Activated CD4-positive, alpha-beta memory T cell treated with anti-CD3 and anti-CD28 coated beads for 36 hours (primary cell): ENCODE data around the gene RABEP2. TPM values are rescaled to one million over a fixed set of nuclear protein-coding genes. Genes with fewer than 3 reads are reported as not detected.

Source experiments
- CTCF ChIA-PET: fragments of 350-600 bp; sonication (Branson Sonifier 250); formaldehyde crosslinking; loops from one replicate; lab custom pipeline; 2021; ENCODE audit warnings: antibody characterized with exemption, inconsistent platforms; lab: Charles Lee
- POLR2A ChIA-PET: fragments of 350-600 bp; sonication (Branson Sonifier 250); formaldehyde crosslinking; loops from one replicate; lab custom pipeline; 2021; ENCODE audit warnings: antibody characterized with exemption; lab: Charles Lee
- DNase-seq: peaks from one replicate; pipeline ENCODE4 v3.0.0-alpha.2; 2020
- H3K27ac Mint-ChIP-seq: one replicate; pipeline ENCODE4 v1.8.0; 2021; ENCODE audit warnings: mixed read lengths
- H3K27me3 Mint-ChIP-seq: one replicate; pipeline ENCODE4 v1.8.0; 2021; ENCODE audit warnings: mixed read lengths
- H3K36me3 Mint-ChIP-seq: one replicate; pipeline ENCODE4 v1.8.0; 2021; ENCODE audit warnings: mixed read lengths
- H3K4me1 Mint-ChIP-seq: one replicate; pipeline ENCODE4 v1.8.0; 2021; ENCODE audit warnings: low read depth, mixed read lengths
- H3K4me3 Mint-ChIP-seq: one replicate; pipeline ENCODE4 v1.8.0; 2021; ENCODE audit warnings: mild to moderate bottlenecking, mixed read lengths
- H3K9me3 Mint-ChIP-seq: one replicate; pipeline ENCODE4 v1.8.0; 2021; ENCODE audit warnings: mixed read lengths
- intact Hi-C: fragments of 100-400 bp; cut with micrococcal nuclease; formaldehyde crosslinking; loops from one replicate; pipeline ENCODE4 v1.15.1; 2023
- total RNA-seq, 2 experiments: library from RNA; stranded (reverse); gene quantifications; one replicate each; pipeline ENCODE4 v1.2.3, GENCODE V29; 2021

The RABEP2 gene
- total RNA-seq, 2 experiments from 2014 or later: 11.3 to 12.0 TPM

GRCh38 chr16:28918698-28919097 is 6.3 kb downstream of the RABEP2 start:
- Mint-ChIP-seq H3K4me3 (no peak overlapping the region), H3K36me3 (peaks cover 20% of the 10 kb centered on the region), H3K4me1 (no peaks in the 10 kb centered on the region), H3K27me3 (no peaks in the 10 kb centered on the region), H3K9me3 (no peaks in the 10 kb centered on the region), H3K27ac (no peak overlapping the region)
- POLR2A ChIA-PET: no interaction called here
- DNase-seq: no peak
- intact Hi-C loops: no loop called here
- CTCF ChIA-PET: interaction anchor here (0.5 to 1.5 kb wide), 4 partner anchors 18 to 73 kb away, joined by 3 to 6 read pairs (median 3); partner anchors contain the start of gene TUFM

GRCh38 chr16:28917095-28917494 is 7.9 kb downstream of the RABEP2 start:
- intact Hi-C loops: no loop called here
- Mint-ChIP-seq H3K36me3 (peaks cover 26% of the 10 kb centered on the region), H3K4me3 (no peak overlapping the region), H3K9me3 (no peaks in the 10 kb centered on the region), H3K27ac (no peak overlapping the region), H3K27me3 (no peaks in the 10 kb centered on the region), H3K4me1 (no peaks in the 10 kb centered on the region)
- CTCF ChIA-PET: interaction anchor here (1.1 to 1.4 kb wide), 2 partner anchors 16 to 28 kb away, joined by 3 read pairs; no protein-coding TSS in a partner anchor
- POLR2A ChIA-PET: interaction anchor here (0.5 kb wide), 1 partner anchor 57 kb away, joined by 3 read pairs; no protein-coding TSS in a partner anchor
- DNase-seq: no peak

GRCh38 chr16:28915181-28915580 is 9.9 kb downstream of the RABEP2 start:
- Mint-ChIP-seq H3K4me1 (no peaks in the 10 kb centered on the region), H3K27me3 (no peaks in the 10 kb centered on the region), H3K27ac (no peak overlapping the region), H3K4me3 (no peak overlapping the region), H3K9me3 (no peaks in the 10 kb centered on the region), H3K36me3 (peaks cover 22% of the 10 kb centered on the region)
- ChIA-PET CTCF (interaction anchor here (1.3 kb wide), 1 partner anchor 30 kb away, joined by 3 read pairs; no protein-coding TSS in a partner anchor), POLR2A (no interaction called here)
- intact Hi-C loops: no loop called here
- no peak for DNase-seq

- H3K4me1 Mint-ChIP-seq: no peaks in the 10 kb centered on the region
- DNase-seq: no peak
- intact Hi-C loops: no loop called here
- POLR2A ChIA-PET: interaction anchor here (0.6 to 0.7 kb wide), 2 partner anchors 11 to 28 kb away, joined by 3 read pairs; partner anchors contain the start of gene RABEP2
- H3K4me3 Mint-ChIP-seq: no peak overlapping the region
- no peak overlapping the region for H3K27ac Mint-ChIP-seq
- no peaks in the 10 kb centered on the region for H3K9me3 Mint-ChIP-seq
- H3K36me3 Mint-ChIP-seq: peaks cover 17% of the 10 kb centered on the region
- H3K27me3 Mint-ChIP-seq: no peaks in the 10 kb centered on the region
- CTCF ChIA-PET: interaction anchor here (1.0 to 1.3 kb wide), 2 partner anchors 31 to 52 kb away, joined by 3 read pairs; no protein-coding TSS in a partner anchor
Measured at GRCh38 chr16:28913946-28914724, 10.9 kb downstream of the RABEP2 start.

- Mint-ChIP-seq H3K9me3 (no peaks in the 10 kb centered on the region), H3K36me3 (peaks cover 17% of the 10 kb centered on the region), H3K4me3 (no peak overlapping the region), H3K27ac (no peak overlapping the region), H3K4me1 (no peaks in the 10 kb centered on the region), H3K27me3 (no peaks in the 10 kb centered on the region)
- no peak for DNase-seq
- ChIA-PET POLR2A (no interaction called here), CTCF (interaction anchor here (0.8 kb wide), 1 partner anchor 11 kb away, joined by 3 read pairs; no protein-coding TSS in a partner anchor)
- intact Hi-C loops: no loop called here
Measured at GRCh38 chr16:28912558-28912957, 12.5 kb downstream of the RABEP2 start.

GRCh38 chr16:28910086-28911031 is 14.7 kb downstream of the RABEP2 start:
- intact Hi-C loops: no loop called here
- no peak overlapping the region for H3K4me3 Mint-ChIP-seq
- ChIA-PET POLR2A (interaction anchor here (0.6 kb wide), 1 partner anchor 106 kb away, joined by 3 read pairs; no protein-coding TSS in a partner anchor), CTCF (interaction anchor here (0.6 kb wide), 1 partner anchor 81 kb away, joined by 3 read pairs; no protein-coding TSS in a partner anchor)
- no peaks in the 10 kb centered on the region for H3K27me3 Mint-ChIP-seq
- H3K27ac Mint-ChIP-seq: no peak overlapping the region
- no peaks in the 10 kb centered on the region for H3K4me1 Mint-ChIP-seq
- DNase-seq: peak; percentile 21
- H3K36me3 Mint-ChIP-seq: peaks cover 10% of the 10 kb centered on the region
- H3K9me3 Mint-ChIP-seq: no peaks in the 10 kb centered on the region

- Mint-ChIP-seq H3K4me1 (no peaks in the 10 kb centered on the region), H3K27ac (no peak overlapping the region), H3K36me3 (no peaks in the 10 kb centered on the region), H3K27me3 (no peaks in the 10 kb centered on the region), H3K9me3 (no peaks in the 10 kb centered on the region), H3K4me3 (no peak overlapping the region)
- DNase-seq: no peak
- CTCF ChIA-PET: no interaction called here
- POLR2A ChIA-PET: no interaction called here
- intact Hi-C loops: no loop called here
Measured at GRCh38 chr16:28905800-28906372, 19.2 kb downstream of the RABEP2 start.

- Mint-ChIP-seq H3K4me3 (no peak overlapping the region), H3K27ac (no peak overlapping the region), H3K27me3 (no peaks in the 10 kb centered on the region), H3K4me1 (no peaks in the 10 kb centered on the region), H3K9me3 (no peaks in the 10 kb centered on the region), H3K36me3 (no peaks in the 10 kb centered on the region)
- CTCF ChIA-PET: no interaction called here
- POLR2A ChIA-PET: no interaction called here
- intact Hi-C loops: no loop called here
- DNase-seq: no peak
Measured at GRCh38 chr16:28905229-28905754, 19.7 kb downstream of the RABEP2 start.

- Mint-ChIP-seq H3K9me3 (no peaks in the 10 kb centered on the region), H3K27ac (no peak overlapping the region), H3K4me3 (no peak overlapping the region), H3K36me3 (no peaks in the 10 kb centered on the region), H3K27me3 (no peaks in the 10 kb centered on the region), H3K4me1 (no peaks in the 10 kb centered on the region)
- POLR2A ChIA-PET: no interaction called here
- DNase-seq: no peak
- intact Hi-C loops: no loop called here
- CTCF ChIA-PET: no interaction called here
Measured at GRCh38 chr16:28904828-28905227, 20.2 kb downstream of the RABEP2 start.

- no peaks in the 10 kb centered on the region for H3K27me3 Mint-ChIP-seq
- H3K36me3 Mint-ChIP-seq: no peaks in the 10 kb centered on the region
- POLR2A ChIA-PET: no interaction called here
- H3K27ac Mint-ChIP-seq: no peak overlapping the region
- no peak overlapping the region for H3K4me3 Mint-ChIP-seq
- intact Hi-C loops: no loop called here
- H3K9me3 Mint-ChIP-seq: no peaks in the 10 kb centered on the region
- no peaks in the 10 kb centered on the region for H3K4me1 Mint-ChIP-seq
- CTCF ChIA-PET: no interaction called here
- no peak for DNase-seq
Measured at GRCh38 chr16:28904363-28904762, 20.7 kb downstream of the RABEP2 start.

- Mint-ChIP-seq H3K9me3 (no peaks in the 10 kb centered on the region), H3K36me3 (no peaks in the 10 kb centered on the region), H3K4me3 (no peak overlapping the region), H3K27ac (no peak overlapping the region), H3K4me1 (no peaks in the 10 kb centered on the region), H3K27me3 (no peaks in the 10 kb centered on the region)
- CTCF ChIA-PET: no interaction called here
- no peak for DNase-seq
- POLR2A ChIA-PET: no interaction called here
- intact Hi-C loops: no loop called here
Measured at GRCh38 chr16:28903344-28904042, 21.5 kb downstream of the RABEP2 start.
